ENCODE measurements around the gene OCA2. TPM values are rescaled to one million over a fixed set of nuclear protein-coding genes. Genes with fewer than 3 reads are reported as not detected.

Gene OCA2
- polyA plus RNA-seq, 1 donor from 2014 or later, result 0.97 TPM

GRCh38 chr15:27774638-27775037, 324.5 kb downstream of the OCA2 start (continued):
- no peak for TF ChIP-seq SMC3 (conservative IDR thresholded peaks at IDR 0.05; ENCODE audit: poor library complexity)

- no peak overlapping the region for H3K4me2 ChIP-seq (ENCODE audit: low read length)
- no peak overlapping the region for H2AFZ ChIP-seq (ENCODE audit: low read depth, low read length)
- H3K9me2 ChIP-seq (ENCODE audit: insufficient read depth, low read length), result no peaks in the 10 kb centered on the region
- no peak overlapping the region for H3K27ac ChIP-seq (ENCODE audit: low read length)
- no peaks in the 10 kb centered on the region for H4K20me1 ChIP-seq (ENCODE audit: insufficient read depth)
- no peaks in the 10 kb centered on the region for H3K79me2 ChIP-seq (replicated peaks; ENCODE audit: insufficient read depth, low read length)
- no peak overlapping the region for H3K9ac ChIP-seq (ENCODE audit: low read length)
- H3K9me3 ChIP-seq (ENCODE audit: low read length), result no peaks in the 10 kb centered on the region
- no peaks in the 10 kb centered on the region for H3K36me3 ChIP-seq (ENCODE audit: insufficient read depth, low read length)
- TF ChIP-seq MXI1 (conservative IDR thresholded peaks at IDR 0.05; ENCODE audit: poor library complexity, severe bottlenecking), result no peak
- no peaks in the 10 kb centered on the region for H3K27me3 ChIP-seq (ENCODE audit: insufficient read depth, low read depth, low read length)
- H3K4me3 ChIP-seq (ENCODE audit: low read length), result no peak overlapping the region
- H3F3A ChIP-seq (ENCODE audit: insufficient read depth, low read length, poor library complexity, severe bottlenecking), result no peaks in the 10 kb centered on the region
These were observed 324.9 kb downstream of the OCA2 start for GRCh38 chr15:27774191-27774590.

GRCh38 chr15:27771892-27772291, 327.2 kb downstream of the OCA2 start:
- Histone ChIP-seq H3K9ac (ENCODE audit: low read length) (no peak overlapping the region), H3K9me3 (ENCODE audit: low read length) (no peaks in the 10 kb centered on the region), H2AFZ (ENCODE audit: low read depth, low read length) (no peak overlapping the region), H3K27me3 (ENCODE audit: insufficient read depth, low read depth, low read length) (no peaks in the 10 kb centered on the region), H3K9me2 (ENCODE audit: insufficient read depth, low read length) (no peaks in the 10 kb centered on the region), H3K79me2 (replicated peaks; ENCODE audit: insufficient read depth, low read length) (no peaks in the 10 kb centered on the region), H3K4me3 (ENCODE audit: low read length) (no peak overlapping the region), H4K20me1 (ENCODE audit: insufficient read depth) (no peaks in the 10 kb centered on the region), H3F3A (ENCODE audit: insufficient read depth, low read length, poor library complexity, severe bottlenecking) (no peaks in the 10 kb centered on the region), H3K4me2 (ENCODE audit: low read length) (no peak overlapping the region), H3K27ac (ENCODE audit: low read length) (no peak overlapping the region), H3K36me3 (ENCODE audit: insufficient read depth, low read length) (no peaks in the 10 kb centered on the region)
- TF ChIP-seq POLR2AphosphoS5 (IDR thresholded peaks at IDR 0.05), result no peak
- TF ChIP-seq CTCF (IDR thresholded peaks at IDR 0.05; ENCODE audit: poor library complexity, severe bottlenecking), result no peak
- TF ChIP-seq EZH2 (IDR thresholded peaks at IDR 0.05; ENCODE audit: borderline replicate concordance, insufficient read depth, low read length, poor library complexity, severe bottlenecking), result no peak
- TF ChIP-seq EP300 (conservative IDR thresholded peaks at IDR 0.05; ENCODE audit: poor library complexity, severe bottlenecking), result no peak
- no peak for TF ChIP-seq MXI1 (conservative IDR thresholded peaks at IDR 0.05; ENCODE audit: poor library complexity, severe bottlenecking)
- no peak for TF ChIP-seq REST (IDR thresholded peaks at IDR 0.05; ENCODE audit: borderline replicate concordance)
- TF ChIP-seq SMC3 (conservative IDR thresholded peaks at IDR 0.05; ENCODE audit: poor library complexity), result no peak
- TF ChIP-seq RAD21 (conservative IDR thresholded peaks at IDR 0.05), result no peak
- TF ChIP-seq TAF1 (IDR thresholded peaks at IDR 0.05; ENCODE audit: low read depth), result no peak

All from neural cell (in vitro differentiated cells).